ENCODE results near the gene SART3.
"Not testable (repeated sequence)": the region's sequence is repeated elsewhere in the genome, so short reads cannot be mapped to it uniquely, and the experiment has no call there.

Gene SART3

GRCh38 chr12:108580531-108580930 is 19.6 kb upstream of the SART3 start:
- WGBS, 2 experiments, result 60 to 64% methylated on average over 3 of the region's 3 CpGs
- H3K4me1 ChIP-seq (ENCODE audit: control insufficient read depth, insufficient read depth, low read length), result peaks cover 9% of the 10 kb centered on the region
- no peaks in the 10 kb centered on the region for H3K9me3 ChIP-seq (ENCODE audit: control insufficient read depth, low read length)
- H3K36me3 ChIP-seq (ENCODE audit: control insufficient read depth, insufficient read depth, low read length), result no peaks in the 10 kb centered on the region
- no peaks in the 10 kb centered on the region for H3K27me3 ChIP-seq (ENCODE audit: control insufficient read depth, insufficient read depth, low read length, poor library complexity, severe bottlenecking)
- H3K27ac ChIP-seq (ENCODE audit: insufficient read depth, low read depth, low read length, poor library complexity, severe bottlenecking), result no peak overlapping the region
- no peak overlapping the region for H3K4me3 ChIP-seq (ENCODE audit: insufficient read depth, low read depth, low read length)

DNA sequence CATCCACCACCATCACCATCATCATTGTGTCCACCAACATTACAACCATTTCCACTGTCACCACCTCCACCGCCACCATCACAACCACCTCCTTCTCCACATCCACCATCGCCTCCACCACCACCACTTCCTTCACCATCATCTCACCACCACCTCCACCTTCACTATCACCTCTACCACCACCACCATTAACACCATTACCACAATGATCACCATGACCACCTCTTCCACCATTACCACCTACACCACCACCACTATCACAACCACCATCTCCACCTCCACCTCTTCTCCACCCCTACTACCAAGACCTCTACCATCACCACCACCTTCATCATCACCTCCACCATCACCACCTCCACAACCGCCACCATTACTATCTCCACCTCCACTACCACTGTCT is 17.8 kb upstream of the SART3 start:
- Histone ChIP-seq H3K27me3 (ENCODE audit: control insufficient read depth, insufficient read depth, low read length, poor library complexity, severe bottlenecking) (no peaks in the 10 kb centered on the region), H3K4me3 (ENCODE audit: insufficient read depth, low read depth, low read length) (no peak overlapping the region), H3K9me3 (ENCODE audit: control insufficient read depth, low read length) (no peaks in the 10 kb centered on the region), H3K36me3 (ENCODE audit: control insufficient read depth, insufficient read depth, low read length) (no peaks in the 10 kb centered on the region), H3K27ac (ENCODE audit: insufficient read depth, low read depth, low read length, poor library complexity, severe bottlenecking) (no peak overlapping the region), H3K4me1 (ENCODE audit: control insufficient read depth, insufficient read depth, low read length) (peaks cover 6% of the 10 kb centered on the region)
- WGBS, 2 experiments, result 91 to 95% methylated on average over 3 of the region's 3 CpGs

- 52 to 59% methylated on average over 2 of the region's 2 CpGs for WGBS, 2 experiments
- H3K4me3 ChIP-seq (ENCODE audit: insufficient read depth, low read depth, low read length), result no peak overlapping the region
- no peaks in the 10 kb centered on the region for H3K9me3 ChIP-seq (ENCODE audit: control insufficient read depth, low read length)
Measured at GRCh38 chr12:108578264-108578663, 17.3 kb upstream of the SART3 start.

GRCh38 chr12:108577458-108577857 is 16.5 kb upstream of the SART3 start:
- Histone ChIP-seq H3K9me3 (ENCODE audit: control insufficient read depth, low read length) (no peaks in the 10 kb centered on the region), H3K4me1 (ENCODE audit: control insufficient read depth, insufficient read depth, low read length) (no peaks in the 10 kb centered on the region), H3K4me3 (ENCODE audit: insufficient read depth, low read depth, low read length) (no peak overlapping the region), H3K27me3 (ENCODE audit: control insufficient read depth, insufficient read depth, low read length, poor library complexity, severe bottlenecking) (no peaks in the 10 kb centered on the region), H3K36me3 (ENCODE audit: control insufficient read depth, insufficient read depth, low read length) (no peaks in the 10 kb centered on the region), H3K27ac (ENCODE audit: insufficient read depth, low read depth, low read length, poor library complexity, severe bottlenecking) (no peak overlapping the region)

More at GRCh38 chr12:108578264-108578663, 17.3 kb upstream of the SART3 start:
- Histone ChIP-seq H3K36me3 (ENCODE audit: control insufficient read depth, insufficient read depth, low read length) (no peaks in the 10 kb centered on the region), H3K4me1 (ENCODE audit: control insufficient read depth, insufficient read depth, low read length) (peaks cover under 1% of the 10 kb centered on the region), H3K27me3 (ENCODE audit: control insufficient read depth, insufficient read depth, low read length, poor library complexity, severe bottlenecking) (no peaks in the 10 kb centered on the region), H3K27ac (ENCODE audit: insufficient read depth, low read depth, low read length, poor library complexity, severe bottlenecking) (no peak overlapping the region)

DNA sequence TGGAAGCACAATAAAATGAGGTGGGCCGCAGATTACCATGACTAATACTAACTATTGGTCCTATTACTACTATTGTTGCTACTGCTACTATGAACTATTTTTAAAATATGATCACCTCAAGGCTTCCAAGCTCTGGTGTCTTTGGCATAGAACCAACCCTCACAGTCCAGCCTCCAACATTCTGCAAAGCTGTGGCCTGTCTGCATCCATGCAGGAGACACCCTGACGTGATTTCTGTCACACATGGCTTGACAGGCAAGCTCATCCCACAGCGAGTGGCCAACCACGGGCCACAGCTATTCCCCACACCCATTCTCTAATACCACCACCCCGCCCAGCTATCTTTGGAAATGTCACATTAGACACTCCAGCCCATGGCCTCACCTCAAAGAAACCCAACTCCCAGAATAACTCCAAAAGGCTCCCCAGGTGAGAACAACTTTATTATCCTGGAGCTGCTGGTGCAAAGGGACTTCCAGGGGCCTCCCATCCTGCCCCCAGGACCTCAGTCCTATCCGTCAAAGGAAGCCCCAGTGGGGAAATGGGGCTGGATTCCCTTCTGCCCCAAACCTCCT is 15.8 kb upstream of the SART3 start:
- Histone ChIP-seq H3K4me1 (ENCODE audit: control insufficient read depth, insufficient read depth, low read length) (no peaks in the 10 kb centered on the region), H3K27me3 (ENCODE audit: control insufficient read depth, insufficient read depth, low read length, poor library complexity, severe bottlenecking) (no peaks in the 10 kb centered on the region), H3K4me3 (ENCODE audit: insufficient read depth, low read depth, low read length) (no peak overlapping the region), H3K27ac (ENCODE audit: insufficient read depth, low read depth, low read length, poor library complexity, severe bottlenecking) (no peak overlapping the region), H3K9me3 (ENCODE audit: control insufficient read depth, low read length) (no peaks in the 10 kb centered on the region), H3K36me3 (ENCODE audit: control insufficient read depth, insufficient read depth, low read length) (no peaks in the 10 kb centered on the region)
- WGBS, 2 experiments, result 85 to 93% methylated on average over 5 to 6 of the region's 6 CpGs

DNA sequence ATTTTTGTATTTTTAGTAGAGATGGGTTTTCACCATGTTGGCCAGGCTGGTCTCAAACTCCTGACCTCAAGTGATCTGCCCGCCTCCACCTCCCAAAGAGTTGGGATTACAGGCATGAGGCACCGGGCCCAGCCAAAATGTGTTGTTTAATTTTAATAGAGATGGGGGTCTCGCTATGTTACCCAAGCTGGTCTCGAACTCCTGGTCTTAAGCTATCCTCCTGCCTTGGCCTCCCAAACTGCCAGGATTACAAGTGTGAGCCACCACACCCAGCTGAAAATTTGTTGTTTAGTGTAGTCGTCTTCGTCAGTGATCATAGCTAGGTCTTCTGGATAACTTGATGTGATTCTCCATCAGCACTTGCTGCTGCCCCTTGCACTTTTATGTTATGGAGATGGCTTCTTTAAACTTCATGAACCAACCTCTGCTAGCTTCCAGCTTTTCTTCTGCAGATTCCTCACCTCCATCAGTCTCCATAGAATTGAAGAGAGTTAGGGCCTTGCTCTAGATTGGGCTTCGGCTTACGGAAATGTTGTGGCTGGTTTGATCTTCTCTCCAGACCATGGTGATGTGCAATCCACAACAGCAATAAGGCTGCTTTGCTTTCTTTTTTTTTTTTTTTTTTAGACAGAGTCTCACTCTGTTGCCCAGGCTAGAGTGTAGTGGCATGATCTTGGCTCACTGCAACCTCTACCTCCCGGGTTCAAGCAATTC is 14.4 kb upstream of the SART3 start:
- no peaks in the 10 kb centered on the region for H3K36me3 ChIP-seq (ENCODE audit: control insufficient read depth, insufficient read depth, low read length)
- no peaks in the 10 kb centered on the region for H3K27me3 ChIP-seq (ENCODE audit: control insufficient read depth, insufficient read depth, low read length, poor library complexity, severe bottlenecking)
- 92% methylated on average over 9 of the region's 9 CpGs for WGBS, 2 experiments

GRCh38 chr12:108574276-108574675 is 13.3 kb upstream of the SART3 start:
- H3K36me3 ChIP-seq (ENCODE audit: control insufficient read depth, insufficient read depth, low read length); H3K27ac ChIP-seq (ENCODE audit: insufficient read depth, low read depth, low read length, poor library complexity, severe bottlenecking); H3K27me3 ChIP-seq (ENCODE audit: control insufficient read depth, insufficient read depth, low read length, poor library complexity, severe bottlenecking); H3K9me3 ChIP-seq (ENCODE audit: control insufficient read depth, low read length); H3K4me3 ChIP-seq (ENCODE audit: insufficient read depth, low read depth, low read length); H3K4me1 ChIP-seq (ENCODE audit: control insufficient read depth, insufficient read depth, low read length): not testable (repeated sequence)
- WGBS, 2 experiments, result 91 to 92% methylated on average over 1 of the region's 1 CpG

More for the DNA sequence above, 14.4 kb upstream of the SART3 start:
- no peak overlapping the region for H3K4me3 ChIP-seq (ENCODE audit: insufficient read depth, low read depth, low read length)
- no peaks in the 10 kb centered on the region for H3K4me1 ChIP-seq (ENCODE audit: control insufficient read depth, insufficient read depth, low read length)
- no peaks in the 10 kb centered on the region for H3K9me3 ChIP-seq (ENCODE audit: control insufficient read depth, low read length)
- no peak overlapping the region for H3K27ac ChIP-seq (ENCODE audit: insufficient read depth, low read depth, low read length, poor library complexity, severe bottlenecking)

DNA sequence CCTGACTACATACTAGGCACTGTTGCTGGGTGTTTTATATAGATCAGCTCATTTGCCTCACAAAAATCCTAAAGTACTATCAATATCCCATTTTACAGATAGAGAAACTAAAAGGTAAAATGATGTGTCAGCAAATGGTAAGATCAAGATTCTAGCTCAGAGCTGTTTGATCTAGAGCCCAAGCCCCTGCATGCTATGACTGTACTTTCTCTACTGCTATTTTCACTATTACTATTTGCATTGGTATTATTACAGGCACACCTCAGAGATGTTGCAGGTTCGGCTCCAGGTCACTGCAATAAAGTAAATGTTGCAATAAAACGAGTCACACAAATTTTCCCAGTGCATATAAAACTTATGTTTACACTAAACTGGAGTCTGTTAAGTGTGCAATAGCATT is 12.3 kb upstream of the SART3 start:
- Histone ChIP-seq H3K4me3 (ENCODE audit: insufficient read depth, low read depth, low read length) (no peak overlapping the region), H3K36me3 (ENCODE audit: control insufficient read depth, insufficient read depth, low read length) (peaks cover 3% of the 10 kb centered on the region), H3K9me3 (ENCODE audit: control insufficient read depth, low read length) (no peaks in the 10 kb centered on the region), H3K4me1 (ENCODE audit: control insufficient read depth, insufficient read depth, low read length) (no peaks in the 10 kb centered on the region), H3K27ac (ENCODE audit: insufficient read depth, low read depth, low read length, poor library complexity, severe bottlenecking) (no peak overlapping the region), H3K27me3 (ENCODE audit: control insufficient read depth, insufficient read depth, low read length, poor library complexity, severe bottlenecking) (no peaks in the 10 kb centered on the region)
- WGBS, 2 experiments, result 64 to 73% methylated on average over 2 of the region's 2 CpGs

- no peak overlapping the region for H3K27ac ChIP-seq (ENCODE audit: insufficient read depth, low read depth, low read length, poor library complexity, severe bottlenecking)
- WGBS, 2 experiments, result 87 to 91% methylated on average over 7 to 8 of the region's 8 CpGs
Measured at GRCh38 chr12:108572166-108572790, 11.3 kb upstream of the SART3 start.

DNA sequence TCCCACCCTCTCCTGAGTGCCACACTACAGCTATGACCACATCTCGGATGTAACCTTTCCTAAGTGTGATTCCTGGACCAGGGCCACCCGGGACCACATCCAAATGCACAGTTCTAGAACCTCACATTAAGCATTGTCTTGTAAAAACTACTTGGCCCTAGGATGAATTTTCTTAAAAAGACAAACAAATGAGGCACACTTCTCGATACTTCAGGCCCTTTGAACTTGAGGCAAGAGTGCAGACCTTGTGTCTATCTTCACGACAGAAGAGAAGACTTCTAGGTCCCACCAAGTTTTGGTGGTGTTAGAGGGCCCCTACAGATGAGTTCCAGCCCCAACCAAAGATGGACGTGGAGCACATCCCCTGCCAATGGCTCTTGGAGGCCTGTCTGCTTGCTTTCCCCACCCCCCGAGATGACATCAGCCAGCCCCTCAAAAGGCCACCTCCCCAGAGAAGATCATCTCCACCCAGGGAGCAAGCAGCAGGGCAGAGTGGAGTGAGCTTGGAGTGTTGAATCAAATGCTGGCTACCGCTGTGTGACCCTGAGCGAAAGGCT is 10.7 kb upstream of the SART3 start:
- H3K36me3 ChIP-seq (ENCODE audit: control insufficient read depth, insufficient read depth, low read length), result peaks cover 16% of the 10 kb centered on the region
- no peaks in the 10 kb centered on the region for H3K4me1 ChIP-seq (ENCODE audit: control insufficient read depth, insufficient read depth, low read length)
- 89 to 90% methylated on average over 8 of the region's 8 CpGs for WGBS, 2 experiments
- H3K27ac ChIP-seq (ENCODE audit: insufficient read depth, low read depth, low read length, poor library complexity, severe bottlenecking), result no peak overlapping the region
- H3K4me3 ChIP-seq (ENCODE audit: insufficient read depth, low read depth, low read length), result no peak overlapping the region
- no peaks in the 10 kb centered on the region for H3K9me3 ChIP-seq (ENCODE audit: control insufficient read depth, low read length)
- H3K27me3 ChIP-seq (ENCODE audit: control insufficient read depth, insufficient read depth, low read length, poor library complexity, severe bottlenecking), result no peaks in the 10 kb centered on the region

More at GRCh38 chr12:108572166-108572790, 11.3 kb upstream of the SART3 start:
- Histone ChIP-seq H3K36me3 (ENCODE audit: control insufficient read depth, insufficient read depth, low read length) (peaks cover 11% of the 10 kb centered on the region), H3K4me1 (ENCODE audit: control insufficient read depth, insufficient read depth, low read length) (no peaks in the 10 kb centered on the region), H3K9me3 (ENCODE audit: control insufficient read depth, low read length) (no peaks in the 10 kb centered on the region), H3K4me3 (ENCODE audit: insufficient read depth, low read depth, low read length) (no peak overlapping the region), H3K27me3 (ENCODE audit: control insufficient read depth, insufficient read depth, low read length, poor library complexity, severe bottlenecking) (no peaks in the 10 kb centered on the region)

Measured in ectodermal cell (in vitro differentiated cells).